HG02852 (cell line): ENCODE results near the gene ST3GAL2.
"Not testable (repeated sequence)": the region's sequence is repeated elsewhere in the genome, so short reads cannot be mapped to it uniquely, and the experiment has no call there.

Source experiments
- ATAC-seq: cut with Tn5 transposase; IDR thresholded peaks from one replicate; pipeline ENCODE4 v1.9.1; 2021; ENCODE audit warnings: mild to moderate bottlenecking, moderate library complexity; ENCODE audit not compliant: unreplicated experiment

The ST3GAL2 gene

DNA sequence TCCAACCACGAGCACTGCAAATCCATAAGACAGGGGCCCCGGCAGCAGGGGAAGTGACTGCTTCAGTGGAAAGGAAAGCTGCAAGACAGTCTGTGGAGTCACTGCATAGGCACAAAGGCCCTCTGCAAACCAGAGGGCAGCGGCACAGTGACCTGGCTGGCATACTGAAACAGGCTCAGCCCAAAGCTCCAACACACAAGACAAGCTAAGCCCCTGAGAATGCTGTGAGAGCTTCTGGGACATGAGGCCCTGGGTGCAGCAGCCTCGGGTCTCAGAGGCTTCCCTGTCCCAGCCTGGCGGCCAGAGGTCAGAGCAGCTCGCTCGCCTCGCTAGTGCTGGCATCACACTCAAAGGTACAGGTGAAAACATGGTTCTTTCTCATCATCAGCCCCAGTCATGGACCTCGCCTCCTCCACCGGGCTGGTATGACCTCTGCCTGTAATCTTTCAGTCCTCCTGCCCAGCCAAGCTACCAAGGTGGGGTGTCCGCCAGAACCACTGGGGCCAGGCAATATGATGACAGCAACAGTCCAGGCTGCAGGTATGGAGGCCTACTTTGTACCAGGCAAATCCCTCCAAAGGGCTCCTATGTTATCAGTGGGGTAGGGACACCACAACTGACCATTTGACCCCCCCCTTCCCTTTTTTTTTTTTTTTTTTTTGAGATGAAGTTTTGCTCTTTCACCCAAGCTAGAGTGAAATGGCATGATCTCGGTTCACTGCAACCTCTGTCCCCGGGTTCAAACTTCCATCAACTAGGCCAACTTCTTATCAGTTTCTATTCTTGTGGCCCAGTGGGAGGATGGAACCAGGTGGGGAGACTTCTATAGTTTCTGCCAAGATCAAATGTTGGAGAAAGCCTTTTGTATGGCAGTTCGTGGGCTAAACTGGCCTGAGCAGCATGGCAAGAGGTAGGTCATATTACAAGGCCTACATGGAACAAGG is 19.2 kb downstream of the ST3GAL2 start:
- ATAC-seq: no peak

- no peak for ATAC-seq
Observed at GRCh38 chr16:70418993-70419318, 19.9 kb downstream of the ST3GAL2 start.

GRCh38 chr16:70418274-70418992 is 20.5 kb downstream of the ST3GAL2 start:
- ATAC-seq: no peak

- no peak for ATAC-seq
Observed at GRCh38 chr16:70417661-70418060, 21.2 kb downstream of the ST3GAL2 start.

- peak; percentile 93 for ATAC-seq
Observed at GRCh38 chr16:70416748-70417616, 21.9 kb downstream of the ST3GAL2 start.

GRCh38 chr16:70413572-70413971 is 25.3 kb downstream of the ST3GAL2 start:
- ATAC-seq: not testable (repeated sequence)

- ATAC-seq: no peak
Observed at GRCh38 chr16:70412385-70412784, 26.5 kb downstream of the ST3GAL2 start.

- no peak for ATAC-seq
Observed at GRCh38 chr16:70410734-70411133, 28.2 kb downstream of the ST3GAL2 start.

- no peak for ATAC-seq
Observed at GRCh38 chr16:70407811-70408274, 31.1 kb downstream of the ST3GAL2 start.

DNA sequence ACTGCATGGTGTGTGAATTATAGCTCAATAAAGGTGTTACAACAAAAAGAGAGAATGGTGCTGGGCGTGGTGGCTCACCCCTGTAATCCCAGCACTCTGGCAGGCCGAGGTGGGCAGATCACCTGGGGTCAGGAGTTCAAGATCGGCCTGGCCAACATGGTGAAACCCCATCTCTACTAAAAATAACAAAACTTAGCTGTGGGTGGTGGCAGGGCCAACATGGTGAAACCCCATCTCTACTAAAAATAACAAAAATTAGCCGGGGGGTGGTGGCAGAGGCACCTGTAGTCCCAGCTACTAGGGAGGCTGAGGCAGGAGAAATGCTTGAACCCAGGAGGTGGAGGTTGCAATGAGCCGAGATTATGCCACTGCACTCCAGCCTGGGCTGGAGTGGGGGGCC is 32.8 kb downstream of the ST3GAL2 start:
- ATAC-seq: not testable (repeated sequence)

DNA sequence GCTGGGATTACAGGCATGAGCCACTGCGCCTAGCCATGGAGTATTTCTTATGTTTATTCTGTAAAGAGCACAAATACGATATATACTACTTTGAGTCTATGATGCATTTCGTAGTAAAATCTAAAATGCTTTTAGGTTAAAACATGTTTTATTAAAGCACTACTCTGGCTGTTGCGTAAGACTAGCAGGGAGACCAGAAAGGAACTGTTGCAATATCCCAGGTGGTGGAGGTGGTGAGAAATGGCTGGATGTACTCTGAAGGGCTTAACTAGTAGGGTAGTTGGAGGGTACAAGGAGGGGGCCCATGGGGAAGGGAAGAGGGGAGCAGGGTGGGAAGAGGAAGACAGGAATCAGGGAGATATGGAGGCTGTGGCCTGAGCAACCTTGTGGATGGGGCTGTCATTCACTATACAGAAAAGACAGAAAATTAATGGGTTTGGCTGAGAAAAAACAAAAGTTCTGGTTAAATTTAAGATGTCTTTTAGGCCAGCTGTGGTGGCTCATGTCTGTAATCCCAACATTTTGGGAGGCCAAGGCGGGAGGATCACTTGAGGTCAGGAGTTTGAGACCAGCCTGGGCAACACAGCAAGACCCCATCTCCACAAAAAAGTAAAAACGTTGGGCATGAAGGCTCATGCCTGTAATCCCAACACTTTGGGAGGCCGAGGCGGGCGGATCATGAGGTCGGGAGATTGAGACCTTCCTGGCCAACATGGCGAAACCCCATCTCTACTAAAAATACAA is 35.8 kb downstream of the ST3GAL2 start:
- ATAC-seq: no peak

DNA sequence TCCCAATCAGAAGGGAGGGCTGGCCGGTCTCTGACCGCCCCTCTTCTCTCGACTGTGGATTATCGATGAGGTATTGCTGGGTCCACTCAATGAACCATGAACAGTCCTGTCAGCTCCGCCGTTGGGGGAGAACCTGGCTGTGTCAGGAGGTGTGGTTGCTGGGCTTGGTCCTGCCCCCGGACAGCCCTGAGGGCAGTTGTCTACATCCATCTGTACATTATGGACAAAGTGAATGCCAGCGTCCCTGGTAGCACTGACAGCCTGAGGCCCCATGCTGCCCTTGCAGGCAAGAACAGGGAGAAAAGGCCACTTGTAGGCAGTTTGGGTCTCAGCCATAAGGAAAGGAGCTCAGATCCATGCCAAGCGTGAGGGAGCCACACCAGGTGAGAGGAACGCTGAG is 38.9 kb downstream of the ST3GAL2 start:
- ATAC-seq: no peak

DNA sequence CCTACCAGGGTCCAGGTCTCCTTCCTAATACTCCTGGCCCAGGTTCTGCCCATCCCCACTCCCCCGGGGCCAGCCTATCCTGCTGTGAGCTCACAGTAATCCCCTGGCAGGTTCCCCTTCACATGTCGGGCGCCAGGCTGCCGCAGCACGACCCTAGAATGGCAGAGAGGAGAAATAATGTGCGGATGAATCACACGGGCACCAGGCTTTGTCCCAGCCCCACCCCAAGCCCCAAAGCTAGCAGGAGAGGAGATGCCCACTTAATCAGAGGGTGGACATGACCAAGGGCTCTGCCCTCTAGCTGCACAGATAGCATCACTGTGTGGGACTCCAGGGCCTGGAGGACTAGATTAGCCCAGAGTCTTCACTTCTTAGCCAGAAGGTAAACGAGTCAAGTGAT is 39.5 kb downstream of the ST3GAL2 start:
- no peak for ATAC-seq

GRCh38 chr16:70398177-70398743 is 40.6 kb downstream of the ST3GAL2 start:
- ATAC-seq: no peak

GRCh38 chr16:70396246-70396904 is 42.5 kb downstream of the ST3GAL2 start:
- no peak for ATAC-seq

GRCh38 chr16:70395345-70395901 is 43.5 kb downstream of the ST3GAL2 start:
- ATAC-seq: no peak

- ATAC-seq: no peak
Observed at GRCh38 chr16:70394853-70395252, 44.0 kb downstream of the ST3GAL2 start.

DNA sequence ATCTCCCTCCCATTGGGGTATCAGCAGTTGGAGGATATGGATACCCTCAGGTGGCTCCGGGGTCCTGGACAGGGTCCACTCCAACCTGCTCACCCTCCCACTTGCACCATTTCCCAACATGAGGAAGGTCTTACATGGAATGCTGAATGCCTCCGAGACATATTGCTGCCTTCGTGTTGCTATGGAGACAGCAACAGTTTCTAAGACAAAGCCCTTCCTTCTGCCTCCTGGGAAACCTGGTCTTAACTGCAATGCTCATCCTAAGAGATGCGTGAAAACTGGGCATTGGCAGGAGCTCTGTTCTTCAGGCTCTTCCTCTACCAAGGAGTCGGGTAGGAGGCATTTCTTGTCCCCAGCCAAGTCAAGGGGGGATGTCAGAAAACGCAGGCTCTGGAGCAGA is 45.2 kb downstream of the ST3GAL2 start:
- ATAC-seq: no peak

DNA sequence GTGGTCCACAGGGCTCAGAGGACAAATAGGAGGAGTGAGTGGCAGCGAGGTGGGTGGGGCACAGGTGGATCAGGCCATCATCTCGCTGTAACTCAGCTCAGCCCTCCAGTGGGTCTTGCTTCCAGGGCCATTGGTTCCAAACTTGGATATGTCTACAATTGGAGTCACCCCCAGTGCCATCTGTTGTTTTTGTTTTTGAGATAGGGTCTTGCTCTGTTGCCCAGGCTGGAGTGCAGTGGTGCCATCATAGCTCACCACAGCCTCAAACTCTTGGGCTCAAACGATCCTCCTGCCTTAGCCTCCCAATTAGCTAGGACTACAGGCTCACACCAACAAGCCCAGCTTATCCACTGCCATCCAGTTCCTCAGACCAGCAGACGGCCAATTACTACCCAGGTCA is 46.3 kb downstream of the ST3GAL2 start:
- ATAC-seq: no peak
